Activated B cell treated with CpG ODN at 0.5 μM for 24 hours (primary cell): ENCODE measurements around the gene SLC26A3. TPM values are rescaled to one million over a fixed set of nuclear protein-coding genes. Genes with fewer than 3 reads are reported as not detected.

Source experiments
- ATAC-seq: fragments of 200-7000 bp; cut with Tn5 transposase; one replicate; pipeline ENCODE4 v1.10.0; 2021; ENCODE audit warnings: low read depth, mild to moderate bottlenecking, moderate library complexity
- CTCF ChIA-PET: fragments of 350-600 bp; sonication (Branson Sonifier 250); formaldehyde crosslinking; loops from one replicate; lab custom pipeline; 2021; ENCODE audit warnings: antibody characterized with exemption; lab: Charles Lee
- POLR2A ChIA-PET: fragments of 350-600 bp; sonication (Branson Sonifier 250); formaldehyde crosslinking; loops from one replicate; lab custom pipeline; 2021; ENCODE audit warnings: antibody characterized with exemption; lab: Charles Lee
- DNase-seq: peaks from one replicate; pipeline ENCODE4 v3.0.0; 2022
- H3K27ac Mint-ChIP-seq: one replicate; pipeline ENCODE4 v1.8.0; 2020; ENCODE audit warnings: mixed read lengths
- H3K27me3 Mint-ChIP-seq: one replicate; pipeline ENCODE4 v1.8.0; 2021; ENCODE audit warnings: mixed read lengths
- H3K36me3 Mint-ChIP-seq: one replicate; pipeline ENCODE4 v1.8.0; 2021; ENCODE audit warnings: low read depth, mixed read lengths
- H3K4me1 Mint-ChIP-seq: one replicate; pipeline ENCODE4 v1.8.0; 2021; ENCODE audit warnings: mixed read lengths
- H3K4me3 Mint-ChIP-seq: one replicate; pipeline ENCODE4 v1.8.0; 2020; ENCODE audit warnings: mild to moderate bottlenecking, mixed read lengths
- H3K9me3 Mint-ChIP-seq: one replicate; pipeline ENCODE4 v1.8.0; 2020; ENCODE audit warnings: mixed read lengths
- intact Hi-C: fragments of 100-400 bp; cut with micrococcal nuclease; formaldehyde crosslinking; loops from one replicate; pipeline ENCODE4 v1.15.1; 2024
- total RNA-seq: library from RNA; stranded (reverse); gene quantifications from 2 replicates; pipeline ENCODE4 v1.2.3, GENCODE V29; 2022
- TF ChIP-seq, protein P1 (sequence below): fragments of 200-600 bp; IDR thresholded peaks from one replicate; pipeline ENCODE4 v1.8.0; 2022; ENCODE audit warnings: antibody characterized with exemption, mild to moderate bottlenecking

Gene SLC26A3
- total RNA-seq, 1 donor from 2014 or later = not detected

DNA sequence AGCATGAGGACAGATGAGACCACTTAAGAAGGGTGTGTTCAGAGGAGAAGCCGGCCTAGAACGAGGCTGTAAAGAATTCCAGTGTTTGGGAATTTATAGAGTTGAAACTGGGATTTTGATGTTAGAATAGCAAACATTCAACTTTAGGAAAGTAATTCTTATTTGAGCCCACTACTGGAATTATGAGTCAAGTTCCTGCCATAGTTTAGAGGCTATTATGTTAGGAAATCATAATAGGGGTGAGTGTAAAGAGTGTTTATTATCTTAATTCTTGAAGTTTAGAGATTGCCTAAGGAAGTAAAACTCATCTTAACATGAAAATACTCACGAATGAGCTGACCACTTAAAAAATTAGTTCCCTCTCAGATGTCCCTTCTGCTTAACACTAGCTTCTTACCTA lies 57.0 kb downstream of the SLC26A3 start:
- Mint-ChIP-seq H3K27me3 (no peaks in the 10 kb centered on the region), H3K9me3 (no peaks in the 10 kb centered on the region), H3K4me1 (peaks cover 57% of the 10 kb centered on the region), H3K27ac (peak overlapping the region; percentile 2), H3K36me3 (peaks cover 42% of the 10 kb centered on the region), H3K4me3 (peak overlapping the region; percentile 65)
- no peak for DNase-seq
- intact Hi-C loops = no loop called here
- POLR2A ChIA-PET = interaction anchor here (1.0 kb wide), 1 partner anchor 182 kb away, joined by 3 read pairs; no protein-coding TSS in a partner anchor
- ATAC-seq = no peak
- CTCF ChIA-PET = interaction anchor here (1.2 to 1.6 kb wide), 2 partner anchors 129 to 1026 kb away, joined by 3 to 4 read pairs; no protein-coding TSS in a partner anchor
- TF ChIP-seq, protein P1, sequence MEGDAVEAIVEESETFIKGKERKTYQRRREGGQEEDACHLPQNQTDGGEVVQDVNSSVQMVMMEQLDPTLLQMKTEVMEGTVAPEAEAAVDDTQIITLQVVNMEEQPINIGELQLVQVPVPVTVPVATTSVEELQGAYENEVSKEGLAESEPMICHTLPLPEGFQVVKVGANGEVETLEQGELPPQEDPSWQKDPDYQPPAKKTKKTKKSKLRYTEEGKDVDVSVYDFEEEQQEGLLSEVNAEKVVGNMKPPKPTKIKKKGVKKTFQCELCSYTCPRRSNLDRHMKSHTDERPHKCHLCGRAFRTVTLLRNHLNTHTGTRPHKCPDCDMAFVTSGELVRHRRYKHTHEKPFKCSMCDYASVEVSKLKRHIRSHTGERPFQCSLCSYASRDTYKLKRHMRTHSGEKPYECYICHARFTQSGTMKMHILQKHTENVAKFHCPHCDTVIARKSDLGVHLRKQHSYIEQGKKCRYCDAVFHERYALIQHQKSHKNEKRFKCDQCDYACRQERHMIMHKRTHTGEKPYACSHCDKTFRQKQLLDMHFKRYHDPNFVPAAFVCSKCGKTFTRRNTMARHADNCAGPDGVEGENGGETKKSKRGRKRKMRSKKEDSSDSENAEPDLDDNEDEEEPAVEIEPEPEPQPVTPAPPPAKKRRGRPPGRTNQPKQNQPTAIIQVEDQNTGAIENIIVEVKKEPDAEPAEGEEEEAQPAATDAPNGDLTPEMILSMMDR = no peak

DNA sequence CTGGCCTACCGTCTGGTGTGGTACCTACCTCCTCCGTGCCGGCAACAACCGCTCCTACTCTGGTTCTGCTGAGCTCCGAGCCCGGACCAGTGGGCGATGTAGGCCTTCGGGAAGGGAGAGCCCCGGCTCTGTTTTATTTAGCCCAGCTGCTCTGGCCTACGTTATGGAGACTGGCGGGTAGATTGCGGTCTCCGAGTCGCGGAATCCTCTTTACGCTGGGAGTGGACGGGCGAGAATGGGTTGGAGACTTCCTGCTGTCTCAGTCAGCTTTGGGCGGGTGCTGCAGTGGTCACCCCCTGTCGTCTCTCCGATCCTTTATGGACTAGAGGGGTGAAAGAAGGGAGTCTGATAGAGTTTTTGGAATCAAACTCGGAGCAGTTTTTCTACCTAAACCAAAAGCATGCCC lies 58.7 kb downstream of the SLC26A3 start:
- H3K4me3 Mint-ChIP-seq = peak overlapping the region; percentile 96
- H3K36me3 Mint-ChIP-seq = peaks cover 28% of the 10 kb centered on the region
- DNase-seq = no peak
- no peaks in the 10 kb centered on the region for H3K9me3 Mint-ChIP-seq
- TF ChIP-seq, protein P1 = no peak
- intact Hi-C loops = loop anchor here (5.0 kb wide), 1 partner anchor 282 kb away; no protein-coding TSS in a partner anchor
- ChIA-PET POLR2A (interaction anchor here (0.6 to 3.0 kb wide), 10 partner anchors 11 to 1459 kb away, joined by 3 to 45 read pairs (median 4); partner anchors contain the start of genes BCAP29, COG5, DLD and DUS4L), CTCF (interaction anchor here (0.6 to 1.7 kb wide), 3 partner anchors 17 to 576 kb away, joined by 3 to 4 read pairs (median 3); no protein-coding TSS in a partner anchor)
- peaks cover 55% of the 10 kb centered on the region for H3K4me1 Mint-ChIP-seq
- ATAC-seq = peak; percentile 37
- peak overlapping the region; percentile 99 for H3K27ac Mint-ChIP-seq
- H3K27me3 Mint-ChIP-seq = no peaks in the 10 kb centered on the region

DNA sequence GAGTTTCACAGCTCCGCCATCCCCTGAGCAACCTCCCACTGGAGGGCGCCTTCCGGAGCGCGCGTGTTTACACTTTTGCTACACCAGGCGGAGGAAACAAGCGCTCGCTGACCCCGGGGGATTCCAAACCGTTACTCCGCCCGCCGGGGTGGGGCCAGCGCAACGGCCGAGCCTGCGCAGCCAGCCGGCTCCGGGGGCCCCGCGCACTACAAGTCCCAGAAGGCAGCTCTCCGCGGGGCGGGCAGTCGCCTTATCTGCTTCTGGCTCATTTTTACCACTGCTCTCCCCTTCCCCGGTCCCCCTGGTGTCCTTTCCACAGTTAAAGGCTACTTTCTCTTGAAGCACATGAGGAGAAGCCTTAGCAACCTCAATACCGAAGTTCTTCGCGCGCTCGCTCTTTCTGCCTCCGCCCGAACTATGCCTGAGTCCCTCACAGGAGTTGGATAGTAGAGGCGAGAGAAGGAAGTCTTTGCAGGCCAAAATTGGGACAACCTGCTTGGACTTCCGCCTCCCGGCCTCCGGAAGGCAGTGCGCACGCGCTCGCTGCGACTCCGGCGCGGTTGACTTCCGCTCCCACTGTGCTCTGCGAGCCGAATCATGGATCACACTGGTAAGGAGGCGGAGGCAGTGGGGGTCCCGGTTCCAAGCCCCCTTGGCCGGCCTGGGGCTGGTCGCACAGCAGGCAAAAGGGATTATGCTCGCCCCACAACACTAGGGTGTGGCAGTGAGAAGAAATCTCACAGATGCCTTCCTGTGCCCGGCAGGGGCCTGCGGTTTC lies 59.3 kb downstream of the SLC26A3 start, which contains the start of gene CBLL1:
Gene CBLL1, plus strand, starts transcription at position 576 of the 778 bp plus-strand sequence. Its CDS starts 22 bp downstream, at position 598.
- ATAC-seq (peak; percentile 89), DNase-seq (peak; percentile 97)
- H3K27me3 Mint-ChIP-seq = no peaks in the 10 kb centered on the region
- H3K4me3 Mint-ChIP-seq = peak within 1 kb of the TSS; percentile 96
- TF ChIP-seq, protein P1 = no peak
- peaks cover 26% of the 10 kb centered on the region for H3K36me3 Mint-ChIP-seq
- ChIA-PET POLR2A (interaction anchor here (0.5 to 3.0 kb wide), 24 partner anchors 9 to 1682 kb away, joined by 3 to 45 read pairs (median 4); partner anchors contain the start of genes BCAP29, COG5, DLD and DUS4L), CTCF (interaction anchor here (0.6 to 1.7 kb wide), 9 partner anchors 16 to 576 kb away, joined by 3 to 7 read pairs (median 3); no protein-coding TSS in a partner anchor)
- H3K9me3 Mint-ChIP-seq = no peaks in the 10 kb centered on the region
- H3K27ac Mint-ChIP-seq = peak within 1 kb of the TSS; percentile 99
- intact Hi-C loops = loop anchor here (1.0 to 5.0 kb wide), 13 partner anchors 83 to 1082 kb away; partner anchors contain the start of genes BCAP29, CCDC71L, COG5 and DLD
- peaks cover 53% of the 10 kb centered on the region for H3K4me1 Mint-ChIP-seq

DNA sequence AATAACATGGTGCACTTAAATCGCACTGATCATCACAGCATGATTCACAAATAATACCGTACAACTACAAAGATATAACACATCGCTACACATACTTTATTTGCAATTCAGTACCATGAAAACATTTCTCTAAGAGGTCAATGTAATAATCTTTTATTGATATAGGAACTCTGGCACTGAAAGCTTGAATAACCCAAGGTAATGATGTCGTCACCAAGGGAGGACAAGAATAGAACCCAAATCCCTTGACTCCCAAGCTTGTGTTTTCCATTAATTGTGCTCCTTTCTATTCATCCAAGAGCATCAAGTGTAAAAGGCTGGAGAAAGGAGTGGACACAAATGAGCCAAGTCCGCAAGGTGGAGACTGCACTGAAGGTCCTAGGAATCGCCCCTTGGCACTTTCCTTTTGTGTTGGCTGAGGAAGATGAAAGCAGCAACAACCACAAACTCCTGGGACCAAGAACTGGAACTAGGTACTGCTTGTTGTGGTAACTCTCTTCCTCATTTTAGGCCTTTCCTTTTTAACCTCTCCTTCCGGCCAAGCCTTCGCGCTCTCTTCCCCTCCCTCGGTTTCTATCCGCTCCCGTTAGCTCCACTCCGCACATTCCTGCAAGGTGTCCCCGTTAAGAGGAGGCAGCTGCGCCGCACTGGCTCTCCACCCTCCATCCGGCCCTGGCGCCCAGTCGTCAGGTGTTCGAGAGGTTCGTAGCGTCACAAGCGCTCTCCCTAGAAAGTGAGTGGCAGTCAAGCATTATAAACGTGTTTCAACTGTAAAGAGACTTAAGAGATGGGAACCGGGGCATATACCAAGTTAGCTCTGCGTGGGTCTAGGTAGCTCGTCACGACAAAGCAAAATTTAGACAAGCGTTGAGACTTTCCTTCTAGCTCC lies 60.1 kb downstream of the SLC26A3 start:
- no peaks in the 10 kb centered on the region for H3K27me3 Mint-ChIP-seq
- peak; percentile 64 for DNase-seq

More for the DNA sequence above, 60.1 kb downstream of the SLC26A3 start:
- CTCF ChIA-PET = interaction anchor here (0.6 to 1.7 kb wide), 8 partner anchors 16 to 575 kb away, joined by 3 to 7 read pairs (median 3); no protein-coding TSS in a partner anchor
- peak; percentile 26 for ATAC-seq
- POLR2A ChIA-PET = interaction anchor here (0.6 to 3.0 kb wide), 23 partner anchors 10 to 1681 kb away, joined by 3 to 45 read pairs (median 4); partner anchors contain the start of genes BCAP29, COG5, DLD and DUS4L
- peak overlapping the region; percentile 96 for H3K4me3 Mint-ChIP-seq
- H3K4me1 Mint-ChIP-seq = peaks cover 49% of the 10 kb centered on the region
- H3K36me3 Mint-ChIP-seq = peaks cover 22% of the 10 kb centered on the region
- peak overlapping the region; percentile 99 for H3K27ac Mint-ChIP-seq
- TF ChIP-seq, protein P1 = no peak
- H3K9me3 Mint-ChIP-seq = no peaks in the 10 kb centered on the region
- intact Hi-C loops = loop anchor here (1.0 to 5.0 kb wide), 13 partner anchors 82 to 1082 kb away; partner anchors contain the start of genes BCAP29, CCDC71L, COG5 and DLD
